ENCODE results near the gene TMEM9.

TMEM9 gene

DNA sequence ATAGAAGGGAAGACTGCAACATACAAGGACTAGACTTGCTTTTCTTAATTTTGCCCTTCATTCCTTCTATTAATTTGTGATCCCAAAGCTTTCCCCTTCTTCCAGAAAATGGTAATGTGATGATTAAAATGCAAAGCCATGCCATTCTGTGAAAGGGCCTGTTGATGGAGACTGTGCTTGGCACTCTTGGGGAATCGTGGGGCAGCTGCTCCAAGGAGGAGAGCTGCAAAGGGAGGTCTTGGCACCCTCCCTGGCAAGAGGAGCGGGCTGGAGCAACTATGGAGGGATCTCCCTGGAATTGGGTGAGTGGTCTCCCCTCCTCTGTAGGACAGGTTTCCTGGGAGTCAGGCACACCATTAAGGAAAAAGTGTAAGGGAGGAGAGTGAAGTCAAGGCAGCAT lies 58.7 kb downstream of the TMEM9 start:
- TF ChIP-seq KLF7 (tag by site-specific recombination; IDR thresholded peaks at IDR 0.05; ENCODE audit: borderline replicate concordance) (no peak), ZBTB1 (tag by site-specific recombination; IDR thresholded peaks at IDR 0.05) (no peak), ZBTB21 (tag by site-specific recombination; IDR thresholded peaks at IDR 0.05) (no peak), GLI2 (tag by site-specific recombination; IDR thresholded peaks at IDR 0.05; ENCODE audit: borderline replicate concordance, low read depth) (no peak), ZFP69B (tag by site-specific recombination; IDR thresholded peaks at IDR 0.05) (no peak), ZBTB20 (tag by site-specific recombination; IDR thresholded peaks at IDR 0.05) (no peak), ZBTB8A (tag by site-specific recombination; IDR thresholded peaks at IDR 0.05) (no peak), GLIS1 (tag by site-specific recombination; IDR thresholded peaks at IDR 0.05) (no peak), ZNF133 (tag by site-specific recombination; IDR thresholded peaks at IDR 0.05) (no peak)
- TF ChIP-seq, protein P1, sequence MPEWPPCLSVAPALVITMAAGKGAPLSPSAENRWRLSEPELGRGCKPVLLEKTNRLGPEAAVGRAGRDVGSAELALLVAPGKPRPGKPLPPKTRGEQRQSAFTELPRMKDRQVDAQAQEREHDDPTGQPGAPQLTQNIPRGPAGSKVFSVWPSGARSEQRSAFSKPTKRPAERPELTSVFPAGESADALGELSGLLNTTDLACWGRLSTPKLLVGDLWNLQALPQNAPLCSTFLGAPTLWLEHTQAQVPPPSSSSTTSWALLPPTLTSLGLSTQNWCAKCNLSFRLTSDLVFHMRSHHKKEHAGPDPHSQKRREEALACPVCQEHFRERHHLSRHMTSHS (tag by site-specific recombination; IDR thresholded peaks at IDR 0.05) = no peak
- no peak overlapping the region for H3K4me3 ChIP-seq (ENCODE audit: low read depth, low read length)
- no peaks in the 10 kb centered on the region for H3K4me1 ChIP-seq (ENCODE audit: control insufficient read depth, insufficient read depth, low read length)
- H3K27ac ChIP-seq (ENCODE audit: extremely low read depth, low read depth, low read length) = no peak overlapping the region
- H3K36me3 ChIP-seq (ENCODE audit: control insufficient read depth in 2 of 2, insufficient read depth in 1 of 2, low read length in 2 of 2) = no peaks in the 10 kb centered on the region
- H3K9me3 ChIP-seq (ENCODE audit: control insufficient read depth, insufficient read depth, low read depth, low read length) = no peaks in the 10 kb centered on the region
- POLR2A ChIA-PET = no interaction called here
- CTCF ChIA-PET = interaction anchor here (1.3 kb wide), 1 partner anchor 19 kb away, joined by 4 read pairs; no protein-coding TSS in a partner anchor

DNA sequence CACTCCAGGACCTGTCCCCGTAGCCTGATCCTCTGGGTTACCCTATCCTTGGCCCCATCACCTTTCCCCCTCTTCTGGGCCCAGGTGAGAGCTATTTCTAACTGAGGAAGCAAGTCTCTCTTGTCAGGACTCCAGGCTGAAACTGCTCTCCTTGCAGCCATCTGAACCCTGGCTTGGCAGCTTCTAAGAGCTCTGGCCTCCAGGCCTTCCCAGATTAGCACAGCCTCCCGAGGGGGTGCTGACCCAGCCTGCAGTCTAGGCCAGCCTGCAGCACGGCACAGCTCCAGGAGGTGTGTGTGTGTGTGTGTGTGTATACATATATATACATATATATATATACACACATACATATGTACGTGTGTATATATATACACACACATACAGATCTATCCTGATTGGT lies 59.4 kb downstream of the TMEM9 start:
- CTCF ChIA-PET = interaction anchor here (0.8 to 1.3 kb wide), 3 partner anchors 9 to 24 kb away, joined by 4 read pairs; no protein-coding TSS in a partner anchor
- no peaks in the 10 kb centered on the region for H3K36me3 ChIP-seq (ENCODE audit: control insufficient read depth in 2 of 2, insufficient read depth in 1 of 2, low read length in 2 of 2)
- no peaks in the 10 kb centered on the region for H3K9me3 ChIP-seq (ENCODE audit: control insufficient read depth, insufficient read depth, low read depth, low read length)
- no peak for TF ChIP-seq ZNF768 (tag by site-specific recombination; IDR thresholded peaks at IDR 0.05)
- TF ChIP-seq, protein P2, sequence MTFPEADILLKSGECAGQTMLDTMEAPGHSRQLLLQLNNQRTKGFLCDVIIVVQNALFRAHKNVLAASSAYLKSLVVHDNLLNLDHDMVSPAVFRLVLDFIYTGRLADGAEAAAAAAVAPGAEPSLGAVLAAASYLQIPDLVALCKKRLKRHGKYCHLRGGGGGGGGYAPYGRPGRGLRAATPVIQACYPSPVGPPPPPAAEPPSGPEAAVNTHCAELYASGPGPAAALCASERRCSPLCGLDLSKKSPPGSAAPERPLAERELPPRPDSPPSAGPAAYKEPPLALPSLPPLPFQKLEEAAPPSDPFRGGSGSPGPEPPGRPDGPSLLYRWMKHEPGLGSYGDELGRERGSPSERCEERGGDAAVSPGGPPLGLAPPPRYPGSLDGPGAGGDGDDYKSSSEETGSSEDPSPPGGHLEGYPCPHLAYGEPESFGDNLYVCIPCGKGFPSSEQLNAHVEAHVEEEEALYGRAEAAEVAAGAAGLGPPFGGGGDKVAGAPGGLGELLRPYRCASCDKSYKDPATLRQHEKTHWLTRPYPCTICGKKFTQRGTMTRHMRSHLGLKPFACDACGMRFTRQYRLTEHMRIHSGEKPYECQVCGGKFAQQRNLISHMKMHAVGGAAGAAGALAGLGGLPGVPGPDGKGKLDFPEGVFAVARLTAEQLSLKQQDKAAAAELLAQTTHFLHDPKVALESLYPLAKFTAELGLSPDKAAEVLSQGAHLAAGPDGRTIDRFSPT (tag by site-specific recombination; IDR thresholded peaks at IDR 0.05) = no peak
- TF ChIP-seq GFI1B (tag by site-specific recombination; IDR thresholded peaks at IDR 0.05) = no peak
- no peak for TF ChIP-seq KLF9 (tag by site-specific recombination; IDR thresholded peaks at IDR 0.05; ENCODE audit: low read depth)
- POLR2A ChIA-PET = interaction anchor here (0.7 kb wide), 1 partner anchor 528 kb away, joined by 4 read pairs; no protein-coding TSS in a partner anchor
- H3K27ac ChIP-seq (ENCODE audit: extremely low read depth, low read depth, low read length) = no peak overlapping the region
- H3K4me3 ChIP-seq (ENCODE audit: low read depth, low read length) = no peak overlapping the region
- H3K4me1 ChIP-seq (ENCODE audit: control insufficient read depth, insufficient read depth, low read length) = no peaks in the 10 kb centered on the region

DNA sequence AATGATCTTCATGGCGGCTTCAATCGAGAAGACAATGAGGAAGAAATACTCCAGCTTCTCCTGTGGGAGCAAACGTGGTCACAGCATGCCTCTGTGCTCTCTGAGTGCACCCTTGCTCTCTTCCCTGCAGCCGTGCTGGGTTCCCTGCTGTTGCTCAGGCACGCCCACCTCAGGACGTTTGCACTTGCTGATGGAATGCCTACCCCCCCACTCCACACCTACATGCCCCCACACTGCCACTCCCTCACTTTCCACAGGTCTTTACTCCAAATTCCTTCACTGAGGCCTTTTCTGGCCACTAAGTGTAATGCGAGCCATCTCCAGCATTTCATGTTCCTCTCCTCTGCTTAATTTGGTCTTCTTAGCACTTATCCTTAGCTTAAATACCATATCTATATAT lies 60.3 kb downstream of the TMEM9 start:
- POLR2A ChIA-PET = no interaction called here
- H3K4me1 ChIP-seq (ENCODE audit: control insufficient read depth, insufficient read depth, low read length) = no peaks in the 10 kb centered on the region
- no peaks in the 10 kb centered on the region for H3K36me3 ChIP-seq (ENCODE audit: control insufficient read depth in 2 of 2, insufficient read depth in 1 of 2, low read length in 2 of 2)
- CTCF ChIA-PET = interaction anchor here (0.7 to 1.1 kb wide), 4 partner anchors 8 to 847 kb away, joined by 3 to 4 read pairs (median 4); no protein-coding TSS in a partner anchor
- H3K4me3 ChIP-seq (ENCODE audit: low read depth, low read length) = no peak overlapping the region
- H3K27ac ChIP-seq (ENCODE audit: extremely low read depth, low read depth, low read length) = no peak overlapping the region
- no peaks in the 10 kb centered on the region for H3K9me3 ChIP-seq (ENCODE audit: control insufficient read depth, insufficient read depth, low read depth, low read length)
- TF ChIP-seq ZNF394 (tag by site-specific recombination; IDR thresholded peaks at IDR 0.05; ENCODE audit: borderline replicate concordance) = no peak
- TF ChIP-seq ZNF596 (tag by site-specific recombination; IDR thresholded peaks at IDR 0.05) = no peak
- no peak for TF ChIP-seq ZNF174 (tag by site-specific recombination; IDR thresholded peaks at IDR 0.05)
- TF ChIP-seq, protein P3, sequence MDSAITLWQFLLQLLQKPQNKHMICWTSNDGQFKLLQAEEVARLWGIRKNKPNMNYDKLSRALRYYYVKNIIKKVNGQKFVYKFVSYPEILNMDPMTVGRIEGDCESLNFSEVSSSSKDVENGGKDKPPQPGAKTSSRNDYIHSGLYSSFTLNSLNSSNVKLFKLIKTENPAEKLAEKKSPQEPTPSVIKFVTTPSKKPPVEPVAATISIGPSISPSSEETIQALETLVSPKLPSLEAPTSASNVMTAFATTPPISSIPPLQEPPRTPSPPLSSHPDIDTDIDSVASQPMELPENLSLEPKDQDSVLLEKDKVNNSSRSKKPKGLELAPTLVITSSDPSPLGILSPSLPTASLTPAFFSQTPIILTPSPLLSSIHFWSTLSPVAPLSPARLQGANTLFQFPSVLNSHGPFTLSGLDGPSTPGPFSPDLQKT (IDR thresholded peaks at IDR 0.05; ENCODE audit: borderline replicate concordance, low read depth, low read length) = no peak
- no peak for TF ChIP-seq ZNF544 (tag by site-specific recombination; IDR thresholded peaks at IDR 0.05)
- TF ChIP-seq ZNF138 (tag by site-specific recombination; IDR thresholded peaks at IDR 0.05; ENCODE audit: borderline replicate concordance) = no peak
- no peak for TF ChIP-seq ZNF768 (tag by site-specific recombination; IDR thresholded peaks at IDR 0.05)
- TF ChIP-seq, protein P4, sequence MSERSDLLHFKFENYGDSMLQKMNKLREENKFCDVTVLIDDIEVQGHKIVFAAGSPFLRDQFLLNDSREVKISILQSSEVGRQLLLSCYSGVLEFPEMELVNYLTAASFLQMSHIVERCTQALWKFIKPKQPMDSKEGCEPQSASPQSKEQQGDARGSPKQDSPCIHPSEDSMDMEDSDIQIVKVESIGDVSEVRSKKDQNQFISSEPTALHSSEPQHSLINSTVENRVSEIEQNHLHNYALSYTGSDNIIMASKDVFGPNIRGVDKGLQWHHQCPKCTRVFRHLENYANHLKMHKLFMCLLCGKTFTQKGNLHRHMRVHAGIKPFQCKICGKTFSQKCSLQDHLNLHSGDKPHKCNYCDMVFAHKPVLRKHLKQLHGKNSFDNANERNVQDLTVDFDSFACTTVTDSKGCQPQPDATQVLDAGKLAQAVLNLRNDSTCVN (tag by site-specific recombination; optimal IDR thresholded peaks at IDR 0.05) = no peak
- no peak for TF ChIP-seq ZNF221 (tag by site-specific recombination; IDR thresholded peaks at IDR 0.05; ENCODE audit: borderline replicate concordance)
- TF ChIP-seq ZIC2 (tag by site-specific recombination; IDR thresholded peaks at IDR 0.05) = peak; percentile 29
- TF ChIP-seq YY1 (tag by site-specific recombination; IDR thresholded peaks at IDR 0.05) = no peak
- TF ChIP-seq ZNF366 (tag by site-specific recombination; conservative IDR thresholded peaks at IDR 0.05) = no peak
- TF ChIP-seq ZNF623 (tag by site-specific recombination; IDR thresholded peaks at IDR 0.05) = peak; percentile 84
- TF ChIP-seq ZFHX2 (tag by site-specific recombination; conservative IDR thresholded peaks at IDR 0.05) = peak; percentile 85

All from HEK293 (cell line).